ENCODE data around the gene ABCF2. TPM values are rescaled to one million over a fixed set of nuclear protein-coding genes. Genes with fewer than 3 reads are reported as not detected.

The ABCF2 gene
- total and polyA plus RNA-seq, 10 donors = 9.2 to 30.0 (median 27.0) TPM

- 84 to 91% (median 87%) methylated on average over 20 to 25 of the region's 25 CpGs for WGBS, 5 donors
- Histone ChIP-seq H3K9me3 (no peaks in the 10 kb centered on the region), H3K4me1 (peaks cover 8 to 42% (median 26%) of the 10 kb centered on the region in 6 donors), H3K4me3 (no peak overlapping the region), H3K27me3 (replicated peaks in 1 of 7) (peaks cover 0 to 6% (median 0%) of the 10 kb centered on the region in 7 donors), H3K36me3 (peaks cover 0 to 81% (median 52%) of the 10 kb centered on the region in 6 donors), H3K27ac (no peak overlapping the region)
- TF ChIP-seq POLR2A (IDR thresholded peaks at IDR 0.05) (no peak), POLR2AphosphoS5 (IDR thresholded peaks at IDR 0.05) (peak in 1 of 3 donors; percentile 11), CTCF (IDR thresholded peaks at IDR 0.05 in 8 of 11, conservative IDR thresholded peaks at IDR 0.05 in 3 of 11) (no peak)
- peak; percentile 65 for DNase-seq
- intact Hi-C loops (cut with DNase I; ENCODE audit: low total_unique reads) = no loop called here
Measured at GRCh38 chr7:151238924-151239836, 12.2 kb upstream of the ABCF2 start.

- intact Hi-C loops (cut with DNase I; ENCODE audit: low total_unique reads) = no loop called here
- no peak overlapping the region for H3K27ac ChIP-seq
- DNase-seq = peak; percentile 71
- H3K27me3 ChIP-seq (replicated peaks in 1 of 7) = no peaks in the 10 kb centered on the region
- TF ChIP-seq POLR2AphosphoS5 (IDR thresholded peaks at IDR 0.05) = no peak
- TF ChIP-seq POLR2A (IDR thresholded peaks at IDR 0.05) = no peak
- no peak for TF ChIP-seq CTCF (IDR thresholded peaks at IDR 0.05 in 8 of 11, conservative IDR thresholded peaks at IDR 0.05 in 3 of 11)
- WGBS, 5 donors = 66 to 80% (median 76%) methylated on average over 11 to 17 of the region's 17 CpGs
- H3K4me3 ChIP-seq = no peak overlapping the region
- peaks cover 0 to 85% (median 52%) of the 10 kb centered on the region in 6 donors for H3K36me3 ChIP-seq
- peaks cover 10 to 42% (median 26%) of the 10 kb centered on the region in 6 donors for H3K4me1 ChIP-seq
- no peaks in the 10 kb centered on the region for H3K9me3 ChIP-seq
Measured at GRCh38 chr7:151238190-151238810, 11.3 kb upstream of the ABCF2 start.

DNA sequence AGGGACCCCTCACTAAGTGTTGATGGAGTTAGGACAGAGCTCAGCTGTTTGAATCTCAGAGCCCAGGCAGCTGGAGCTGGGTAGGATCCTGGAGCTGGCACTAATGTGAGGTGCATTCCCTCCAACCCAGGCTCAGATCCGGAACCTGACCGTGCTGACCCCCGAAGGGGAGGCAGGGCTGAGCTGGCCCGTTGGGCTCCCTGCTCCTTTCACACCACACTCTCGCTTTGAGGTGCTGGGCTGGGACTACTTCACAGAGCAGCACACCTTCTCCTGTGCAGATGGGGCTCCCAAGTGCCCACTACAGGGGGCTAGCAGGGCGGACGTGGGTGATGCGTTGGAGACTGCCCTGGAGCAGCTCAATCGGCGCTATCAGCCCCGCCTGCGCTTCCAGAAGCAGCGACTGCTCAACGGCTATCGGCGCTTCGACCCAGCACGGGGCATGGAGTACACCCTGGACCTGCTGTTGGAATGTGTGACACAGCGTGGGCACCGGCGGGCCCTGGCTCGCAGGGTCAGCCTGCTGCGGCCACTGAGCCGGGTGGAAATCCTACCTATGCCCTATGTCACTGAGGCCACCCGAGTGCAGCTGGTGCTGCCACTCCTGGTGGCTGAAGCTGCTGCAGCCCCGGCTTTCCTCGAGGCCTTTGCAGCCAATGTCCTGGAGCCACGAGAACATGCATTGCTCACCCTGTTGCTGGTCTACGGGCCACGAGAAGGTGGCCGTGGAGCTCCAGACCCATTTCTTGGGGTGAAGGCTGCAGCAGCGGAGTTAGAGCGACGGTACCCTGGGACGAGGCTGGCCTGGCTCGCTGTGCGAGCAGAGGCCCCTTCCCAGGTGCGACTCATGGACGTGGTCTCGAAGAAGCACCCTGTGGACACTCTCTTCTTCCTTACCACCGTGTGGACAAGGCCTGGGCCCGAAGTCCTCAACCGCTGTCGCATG lies 10.5 kb upstream of the ABCF2 start:
- Histone ChIP-seq H3K4me1 (peaks cover 12 to 40% (median 25%) of the 10 kb centered on the region in 6 donors), H3K9me3 (no peaks in the 10 kb centered on the region), H3K27me3 (replicated peaks in 1 of 7) (no peaks in the 10 kb centered on the region), H3K27ac (no peak overlapping the region), H3K36me3 (peaks cover 0 to 85% (median 52%) of the 10 kb centered on the region in 6 donors), H3K4me3 (no peak overlapping the region)
- DNase-seq = peak; percentile 78
- intact Hi-C loops (cut with DNase I; ENCODE audit: low total_unique reads) = no loop called here
- no peak for TF ChIP-seq POLR2A (IDR thresholded peaks at IDR 0.05)
- TF ChIP-seq POLR2AphosphoS5 (IDR thresholded peaks at IDR 0.05) = peak in 2 of 3 donors; percentile 35 to 64
- 87 to 94% (median 92%) methylated on average over 16 to 44 of the region's 44 CpGs for WGBS, 5 donors

GRCh38 chr7:151236406-151236805 lies 9.4 kb upstream of the ABCF2 start:
- H3K9me3 ChIP-seq = no peaks in the 10 kb centered on the region
- no peak overlapping the region for H3K4me3 ChIP-seq
- intact Hi-C loops (cut with DNase I; ENCODE audit: low total_unique reads) = no loop called here
- H3K4me1 ChIP-seq = peaks cover 13 to 47% (median 31%) of the 10 kb centered on the region in 6 donors
- no peaks in the 10 kb centered on the region for H3K27me3 ChIP-seq (replicated peaks in 1 of 7)
- TF ChIP-seq CTCF (IDR thresholded peaks at IDR 0.05 in 8 of 11, conservative IDR thresholded peaks at IDR 0.05 in 3 of 11) (no peak), POLR2A (IDR thresholded peaks at IDR 0.05) (no peak), POLR2AphosphoS5 (IDR thresholded peaks at IDR 0.05) (no peak)
- no peak overlapping the region for H3K27ac ChIP-seq
- peak; percentile 56 for DNase-seq
- 89 to 96% (median 95%) methylated on average over 13 of the region's 13 CpGs for WGBS, 5 donors
- peaks cover 0 to 76% (median 51%) of the 10 kb centered on the region in 6 donors for H3K36me3 ChIP-seq

All from spleen (tissue), 11 donors.